Measurements from ENCODE around the gene DHRS3. TPM values are rescaled to one million over a fixed set of nuclear protein-coding genes. Genes with fewer than 3 reads are reported as not detected.

Gene DHRS3
- total and polyA plus RNA-seq, 8 donors: 15.1 to 103 (median 58.2) TPM

DNA sequence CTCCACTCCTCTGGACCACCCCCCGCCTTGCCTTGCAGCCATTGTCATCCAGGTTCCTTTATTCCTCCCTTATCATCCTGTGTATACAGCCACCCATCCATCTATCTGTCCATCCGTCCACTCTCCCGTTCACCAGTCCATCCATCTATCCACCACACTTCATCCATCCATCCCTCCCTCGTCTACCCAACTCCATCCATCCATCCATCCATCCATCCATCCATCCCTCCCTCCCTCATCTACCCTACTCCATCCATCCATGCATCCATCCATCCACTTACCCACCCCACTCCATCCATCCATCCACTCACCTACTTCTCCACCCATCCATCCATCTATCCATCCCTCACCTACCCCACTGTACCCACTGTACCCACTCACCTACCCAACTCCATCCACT lies 35.4 kb downstream of the DHRS3 start:
- H3K9me3 ChIP-seq: no peaks in the 10 kb centered on the region
- intact Hi-C loops (cut with DNase I; ENCODE audit: low total_unique reads): no loop called here
- 81 to 97% (median 97%) methylated on average over 4 of the region's 4 CpGs for WGBS, 5 donors
- no peak overlapping the region for H3K4me3 ChIP-seq
- peaks cover 0 to 44% (median 24%) of the 10 kb centered on the region in 4 donors for H3K4me1 ChIP-seq
- DNase-seq: no peak
- H3K36me3 ChIP-seq: peaks cover 25 to 71% (median 44%) of the 10 kb centered on the region in 4 donors
- no peaks in the 10 kb centered on the region for H3K27me3 ChIP-seq
- H3K27ac ChIP-seq: no peak overlapping the region
- no peak for TF ChIP-seq CTCF (IDR thresholded peaks at IDR 0.05)
- TF ChIP-seq POLR2AphosphoS5 (IDR thresholded peaks at IDR 0.05): no peak
- TF ChIP-seq EP300 (IDR thresholded peaks at IDR 0.05): no peak
- TF ChIP-seq POLR2A (IDR thresholded peaks at IDR 0.05): no peak

DNA sequence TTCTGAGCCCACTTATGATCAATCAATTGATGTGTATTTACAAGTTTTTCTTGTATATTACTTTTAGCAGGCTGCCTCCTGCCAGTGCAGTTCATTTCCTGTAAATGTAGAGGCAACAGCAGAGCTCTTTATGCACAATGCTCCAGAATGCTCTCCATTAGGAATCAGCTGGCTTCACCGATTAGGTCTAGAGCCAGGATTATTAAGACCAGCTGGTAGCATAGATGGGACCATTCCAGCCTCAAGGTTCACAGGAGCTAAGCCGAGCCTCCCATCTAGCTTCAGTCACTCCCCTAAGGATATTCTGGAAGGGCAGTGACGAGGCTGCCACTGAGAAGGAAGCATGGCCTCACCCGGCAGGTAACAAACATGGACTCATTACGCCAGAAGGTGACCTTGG lies 36.8 kb downstream of the DHRS3 start:
- peak overlapping the region in 3 of 5 donors; percentile 7 to 76 (median 56) for H3K27ac ChIP-seq
- DNase-seq: no peak
- H3K9me3 ChIP-seq: no peaks in the 10 kb centered on the region
- no peak for TF ChIP-seq CTCF (IDR thresholded peaks at IDR 0.05)
- no peak for TF ChIP-seq POLR2AphosphoS5 (IDR thresholded peaks at IDR 0.05)
- no peak for TF ChIP-seq EP300 (IDR thresholded peaks at IDR 0.05)
- no peak for TF ChIP-seq POLR2A (IDR thresholded peaks at IDR 0.05)
- no peaks in the 10 kb centered on the region for H3K27me3 ChIP-seq
- H3K36me3 ChIP-seq: peaks cover 25 to 81% (median 58%) of the 10 kb centered on the region in 4 donors
- H3K4me3 ChIP-seq: no peak overlapping the region
- peaks cover 0 to 29% (median 16%) of the 10 kb centered on the region in 4 donors for H3K4me1 ChIP-seq
- 76 to 92% (median 84%) methylated on average over 5 of the region's 5 CpGs for WGBS, 5 donors
- intact Hi-C loops (cut with DNase I; ENCODE audit: low total_unique reads): no loop called here

- Histone ChIP-seq H3K4me3 (no peak overlapping the region), H3K4me1 (peaks cover 0 to 20% (median 8%) of the 10 kb centered on the region in 4 donors), H3K9me3 (no peaks in the 10 kb centered on the region), H3K36me3 (peaks cover 28 to 81% (median 64%) of the 10 kb centered on the region in 4 donors), H3K27ac (peak overlapping the region in 4 of 5 donors; percentile 44 to 76 (median 52)), H3K27me3 (no peaks in the 10 kb centered on the region)
- 61 to 81% (median 74%) methylated on average over 20 of the region's 20 CpGs for WGBS, 5 donors
- no peak for DNase-seq
- intact Hi-C loops (cut with DNase I; ENCODE audit: low total_unique reads): no loop called here
- no peak for TF ChIP-seq POLR2A (IDR thresholded peaks at IDR 0.05)
- peak in 2 of 3 donors; percentile 24 to 37 for TF ChIP-seq POLR2AphosphoS5 (IDR thresholded peaks at IDR 0.05)
Measured at GRCh38 chr1:12580054-12580887, 37.7 kb downstream of the DHRS3 start.

GRCh38 chr1:12578860-12579422 lies 39.1 kb downstream of the DHRS3 start:
- H3K27me3 ChIP-seq: no peaks in the 10 kb centered on the region
- DNase-seq: no peak
- no peak overlapping the region for H3K4me3 ChIP-seq
- peaks cover 0 to 20% (median 8%) of the 10 kb centered on the region in 4 donors for H3K4me1 ChIP-seq
- intact Hi-C loops (cut with DNase I; ENCODE audit: low total_unique reads): no loop called here
- no peaks in the 10 kb centered on the region for H3K9me3 ChIP-seq
- H3K27ac ChIP-seq: peak overlapping the region in 1 of 5 donors; percentile 76
- WGBS, 5 donors: 90 to 98% (median 93%) methylated on average over 9 to 19 of the region's 19 CpGs
- H3K36me3 ChIP-seq: peaks cover 42 to 82% (median 66%) of the 10 kb centered on the region in 4 donors
- TF ChIP-seq CTCF (IDR thresholded peaks at IDR 0.05) (no peak), EP300 (IDR thresholded peaks at IDR 0.05) (no peak), POLR2AphosphoS5 (IDR thresholded peaks at IDR 0.05) (no peak), POLR2A (IDR thresholded peaks at IDR 0.05) (no peak)
